HCT116 (cell line): ENCODE results near the gene SOX6. TPM values are rescaled to one million over a fixed set of nuclear protein-coding genes. Genes with fewer than 3 reads are reported as not detected.

Source experiments
- ATAC-seq: fragments of 200-7000 bp; cut with Tn5 transposase; 2 replicates; pipeline ENCODE4 v1.9.1; 2020; ENCODE audit warnings: mild to moderate bottlenecking, moderate library complexity
- BruUV-seq: library from RNA; stranded (reverse); fragments of 400-500 nt; replicated peaks from 2 replicates; lab custom pipeline; 2021; lab: Mats Ljungman, UMichigan
- CTCF ChIA-PET: fragments of 300-600 bp; sonication (Branson Sonifier 250); formaldehyde crosslinking; loops from one replicate; lab custom pipeline; 2021; ENCODE audit warnings: antibody characterized with exemption; lab: Charles Lee
- POLR2A ChIA-PET: fragments of 300-600, 350-600 bp; sonication (Branson Sonifier 250); formaldehyde crosslinking; loops from one replicate; lab custom pipeline; 2021; ENCODE audit warnings: antibody characterized with exemption; lab: Charles Lee
- RAD21 ChIA-PET, 2 experiments: fragments of 300-600 bp; sonication (Branson Sonifier 250); formaldehyde crosslinking; loops; one replicate each; lab custom pipeline; 2023; ENCODE audit warnings: low total read pairs in 2 of 2; ENCODE audit not compliant: uncharacterized antibody in 2 of 2, unreplicated experiment in 2 of 2, low non-redundant PET in 1 of 2; lab: Charles Lee
- DNase-seq: peaks from one replicate; pipeline ENCODE4 v3.0.0-alpha.2; 2010; ENCODE audit warnings: low read depth, low spot score
- H2AFZ ChIP-seq: fragments of 200-600 bp; shearing (Covaris generic), sonication (generic); 2 replicates; pipeline ENCODE4 v1.6.1; 2017; ENCODE audit warnings: low read depth, mixed run types, mixed read lengths, antibody characterized with exemption, low read length; ENCODE audit not compliant: poor library complexity, severe bottlenecking
- H3K27ac ChIP-seq: 2 replicates; pipeline ENCODE4 v1.5.1; 2012; ENCODE audit warnings: low read depth, low read length
- H3K27me3 ChIP-seq: fragments of 200-600 bp; sonication (generic); 2 replicates; pipeline ENCODE4 v1.6.1; 2016; ENCODE audit warnings: mixed run types, low read length, mixed read lengths; ENCODE audit not compliant: insufficient read depth
- H3K36me3 ChIP-seq, 2 experiments: fragments of 200-500 bp in 1 of 2; fragments of 200-600 bp in 1 of 2; sonication (Bioruptor generic) in 1 of 2; sonication (generic) in 1 of 2; 2 replicates each; pipeline versions ENCODE4 v1.5.1 to v1.6.1; 2014 to 2016; ENCODE audit warnings: low read length in 2 of 2, inconsistent platforms in 1 of 2, mixed read lengths in 1 of 2, mixed run types in 1 of 2; ENCODE audit not compliant: insufficient read depth in 2 of 2, control insufficient read depth in 1 of 2
- H3K4me1 ChIP-seq, 2 experiments: fragments of 200-600 bp in 1 of 2; sonication (generic) in 1 of 2; 2 replicates each; pipeline versions ENCODE4 v1.5.1 to v1.6.1; 2012 to 2017; ENCODE audit warnings: low read length in 2 of 2, inconsistent platforms in 1 of 2, mild to moderate bottlenecking in 1 of 2, mixed read lengths in 1 of 2, mixed run types in 1 of 2, moderate library complexity in 1 of 2; ENCODE audit not compliant: insufficient read depth in 2 of 2, control insufficient read depth in 1 of 2
- H3K4me2 ChIP-seq: fragments of 200-600 bp; sonication (generic); 2 replicates; pipeline ENCODE4 v1.6.1; 2017; ENCODE audit warnings: mixed run types, low read length, mixed read lengths
- H3K4me3 ChIP-seq, 2 experiments: fragments of 200-600 bp in 1 of 2; sonication (generic) in 1 of 2; replicated peaks in 1 of 2; 2 replicates each; pipeline ENCODE4 v1.5.1; 2011 to 2016; ENCODE audit warnings: low read length in 2 of 2, control low read depth in 1 of 2, low read depth in 1 of 2, mild to moderate bottlenecking in 1 of 2, mixed read lengths in 1 of 2, mixed run types in 1 of 2
- H3K79me2 ChIP-seq: fragments of 200-600 bp; sonication (generic); 2 replicates; pipeline ENCODE4 v1.6.1; 2017; ENCODE audit warnings: mild to moderate bottlenecking, mixed run types, low read length, moderate library complexity, mixed read lengths; ENCODE audit not compliant: insufficient read depth
- H3K9ac ChIP-seq: fragments of 200-600 bp; sonication (generic); 2 replicates; pipeline ENCODE4 v1.6.1; 2016; ENCODE audit warnings: low read length, mixed read lengths
- H3K9me2 ChIP-seq: fragments of 200-600 bp; sonication (generic), shearing (Covaris generic); 2 replicates; pipeline ENCODE4 v1.6.1; 2017; ENCODE audit warnings: mixed run types, mild to moderate bottlenecking, moderate library complexity; ENCODE audit not compliant: insufficient read depth
- H3K9me3 ChIP-seq, 2 experiments: fragments of 200-500 bp in 1 of 2; fragments of 200-600 bp in 1 of 2; sonication (Bioruptor generic) in 1 of 2; sonication (generic) in 1 of 2; 2 replicates each; pipeline ENCODE4 v1.6.1; 2014 to 2017; ENCODE audit warnings: low read length in 2 of 2, mixed read lengths in 2 of 2, inconsistent platforms in 1 of 2, low read depth in 1 of 2, mild to moderate bottlenecking in 1 of 2, mixed run types in 1 of 2, moderate library complexity in 1 of 2; ENCODE audit not compliant: control insufficient read depth in 1 of 2, insufficient read depth in 1 of 2
- H4K20me1 ChIP-seq: fragments of 200-600 bp; sonication (generic), shearing (Covaris generic); 2 replicates; pipeline ENCODE4 v1.6.1; 2017; ENCODE audit warnings: mixed run types, mild to moderate bottlenecking, moderate library complexity; ENCODE audit not compliant: insufficient read depth
- CBX3 ChIP-seq: IDR thresholded peaks from 2 replicates; pipeline ENCODE4 v1.6.1; 2012; ENCODE audit warnings: low read depth
- EZH2phosphoT487 ChIP-seq: fragments of 200-600 bp; IDR thresholded peaks from 2 replicates; pipeline ENCODE4 v1.6.1; 2018; ENCODE audit warnings: antibody characterized with exemption, borderline replicate concordance
- POLR2AphosphoS5 ChIP-seq: IDR thresholded peaks from 2 replicates; pipeline ENCODE4 v1.6.1; 2011; ENCODE audit warnings: mild to moderate bottlenecking, low read depth, low read length, moderate library complexity
- RAD21 ChIP-seq: IDR thresholded peaks from 2 replicates; pipeline ENCODE4 v1.6.1; 2012; ENCODE audit warnings: low read depth, mild to moderate bottlenecking
- REST ChIP-seq: IDR thresholded peaks from 2 replicates; pipeline ENCODE4 v1.6.1; 2012; ENCODE audit warnings: low read depth
- SP1 ChIP-seq: IDR thresholded peaks from 2 replicates; pipeline ENCODE4 v1.6.1; 2012; ENCODE audit warnings: low read depth
- TCF7L2 ChIP-seq: IDR thresholded peaks from 2 replicates; pipeline ENCODE4 v1.7.0; 2011; ENCODE audit warnings: borderline replicate concordance, inconsistent platforms; ENCODE audit not compliant: insufficient read depth, insufficient read length; ENCODE audit errors: extremely low read depth
- ZFX ChIP-seq: fragments of 450-650 bp; IDR thresholded peaks from 2 replicates; pipeline ENCODE4 v1.6.1; 2017
- ZNF274 ChIP-seq: fragments of 200-500 bp; sonication (Bioruptor generic); IDR thresholded peaks from 2 replicates; pipeline ENCODE4 v1.6.1; 2014; ENCODE audit warnings: mild to moderate bottlenecking, low read depth, low read length, inconsistent platforms
- intact Hi-C: fragments of 100-400 bp; cut with micrococcal nuclease; formaldehyde crosslinking; loops from 2 replicates; pipeline ENCODE4 v1.10.0; 2022
- total RNA-seq: library from RNA; stranded (reverse); gene quantifications from one replicate; pipeline ENCODE4 v1.2.1, GENCODE V29; 2021; ENCODE audit not compliant: unreplicated experiment

SOX6 gene
- total RNA-seq, 1 experiment from 2014 or later = 0.81 TPM

- H3K27me3 ChIP-seq = peaks cover 19% of the 10 kb centered on the region; the same call in 1 of the 2 replicates
- TF ChIP-seq SP1 (no peak), ZNF274 (no peak), TCF7L2 (no peak), CBX3 (no peak), REST (no peak), RAD21 (no peak), POLR2AphosphoS5 (no peak), ZFX (no peak), EZH2phosphoT487 (no peak)
- TF ChIP-seq, all 23 proteins: peak for 0
- no peak for DNase-seq
- intact Hi-C loops = no loop called here
- H2AFZ ChIP-seq = no peak overlapping the region
- no peak overlapping the region for H3K4me2 ChIP-seq
- H3K36me3 ChIP-seq = no peaks in the 10 kb centered on the region
- H3K4me3 ChIP-seq = no peak overlapping the region
- H3K79me2 ChIP-seq = no peaks in the 10 kb centered on the region
- no peak overlapping the region for H3K9ac ChIP-seq
- ChIA-PET RAD21 (no interaction called here), POLR2A (no interaction called here), CTCF (interaction anchor here (1.1 kb wide), 1 partner anchor 66 kb away, joined by 3 read pairs; no protein-coding TSS in a partner anchor)
- no peak for ATAC-seq
- H4K20me1 ChIP-seq = no peaks in the 10 kb centered on the region
- no peak overlapping the region for H3K27ac ChIP-seq
- no peaks in the 10 kb centered on the region for H3K4me1 ChIP-seq
- no peaks in the 10 kb centered on the region for H3K9me3 ChIP-seq
- no TSS peak for BruUV-seq
- no peaks in the 10 kb centered on the region for H3K9me2 ChIP-seq
These were observed 438.1 kb downstream of the SOX6 start for GRCh38 chr11:15918212-15918611.
